SU-DHL-6 (cell line): ENCODE data around the gene DIP2C.

Experiments
- CTCF ChIP-seq: fragments of 200-600 bp; sonication (generic); IDR thresholded peaks from one replicate; pipeline ENCODE4 v1.5.1; 2017; ENCODE audit warnings: antibody characterized with exemption, mild to moderate bottlenecking, low read length, moderate library complexity; ENCODE audit not compliant: insufficient read depth, poor library complexity, severe bottlenecking
- EZH2phosphoT487 ChIP-seq: fragments of 200-600 bp; sonication (generic), shearing (Covaris generic); conservative IDR thresholded peaks from 2 replicates; pipeline ENCODE4 v1.6.1; 2018; ENCODE audit warnings: mild to moderate bottlenecking, antibody characterized with exemption, low read length, moderate library complexity, mixed read lengths

GRCh38 chr10:275680-276079, 413.8 kb downstream of the DIP2C start:
- TF ChIP-seq CTCF: no peak
- TF ChIP-seq EZH2phosphoT487: no peak
